Gastroesophageal sphincter (tissue), 3 donors: ENCODE results near the gene SPSB1.

ENCODE experiments used
- CTCF ChIP-seq, 4 experiments: fragments of 200-600 bp in 2 of 4; fragments of 450-650 bp in 2 of 4; sonication (generic) in 1 of 4; IDR thresholded peaks; one replicate each; pipeline ENCODE4 v1.5.1; 2017 to 2019; ENCODE audit warnings: antibody characterized with exemption in 4 of 4, mild to moderate bottlenecking in 2 of 4, moderate library complexity in 2 of 4
- EP300 ChIP-seq: sonication (generic); formaldehyde crosslinking; IDR thresholded peaks from one replicate; pipeline ENCODE4 v1.6.1; 2017; ENCODE audit warnings: antibody characterized with exemption, mild to moderate bottlenecking
- POLR2A ChIP-seq, 2 donors: fragments of 450-650 bp; IDR thresholded peaks; one replicate each; pipeline ENCODE4 v1.6.1; 2017; ENCODE audit warnings: antibody characterized with exemption in 2 of 2, mild to moderate bottlenecking in 2 of 2, moderate library complexity in 1 of 2
- POLR2AphosphoS5 ChIP-seq: sonication (generic); formaldehyde crosslinking; IDR thresholded peaks from one replicate; pipeline ENCODE4 v1.6.1; 2017; ENCODE audit warnings: antibody characterized with exemption

DNA sequence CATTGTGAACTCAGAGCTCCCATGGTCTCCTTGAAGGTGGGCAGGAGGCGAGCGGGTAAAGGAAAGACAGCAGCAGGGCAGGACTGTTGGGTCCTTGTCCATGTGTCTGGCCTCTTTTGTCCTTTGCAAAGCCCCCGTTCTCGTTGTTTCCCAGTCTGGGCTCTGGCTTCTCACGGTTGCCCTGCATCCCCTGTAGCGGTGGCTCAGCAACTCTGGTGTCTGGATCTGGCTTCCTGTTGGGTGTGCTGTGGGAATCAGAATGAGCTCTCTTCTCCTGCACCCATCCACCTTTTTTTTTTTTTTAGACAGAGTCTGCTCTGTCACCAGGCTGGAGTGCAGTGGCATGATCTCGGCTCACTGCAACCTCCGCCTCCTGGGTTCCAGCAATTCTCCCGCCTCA is 47.0 kb upstream of the SPSB1 start:
- TF ChIP-seq POLR2AphosphoS5, result no peak
- no peak for TF ChIP-seq CTCF (IDR thresholded peaks at IDR 0.05)
- TF ChIP-seq EP300, result no peak
- no peak for TF ChIP-seq POLR2A (IDR thresholded peaks at IDR 0.05)
